ENCODE data around the gene CORO1C. TPM values are rescaled to one million over a fixed set of nuclear protein-coding genes. Genes with fewer than 3 reads are reported as not detected.

The CORO1C gene
- total and polyA plus RNA-seq, 9 of the 15 experiments (the other 6 are each of a cell fraction or from before 2014, with no cell fraction given) = 55.2 to 280 (median 150) TPM

- TF ChIP-seq ADNP (tag; IDR thresholded peaks at IDR 0.05) (peak; percentile 61; the same call in 1 of the 2 replicates), ZNF589 (CRISPR knock-in tag; IDR thresholded peaks at IDR 0.05; ENCODE audit: low read depth) (no peak), XRCC3 (IDR thresholded peaks at IDR 0.05) (no peak), FOS (IDR thresholded peaks at IDR 0.05; ENCODE audit: extremely low read depth, insufficient read length) (no peak), CUX1 (CRISPR knock-in tag; IDR thresholded peaks at IDR 0.05) (no peak), EP400 (IDR thresholded peaks at IDR 0.05) (no peak), IRF2 (CRISPR knock-in tag; IDR thresholded peaks at IDR 0.05) (no peak), BRD9 (IDR thresholded peaks at IDR 0.05; ENCODE audit: low read depth, partially characterized antibody) (no peak), KHSRP (IDR thresholded peaks at IDR 0.05) (no peak), ZNF431 (CRISPR knock-in tag; IDR thresholded peaks at IDR 0.05) (no peak), SFPQ (IDR thresholded peaks at IDR 0.05; ENCODE audit: low read depth, low read length) (no peak), ZNF124 (CRISPR knock-in tag; IDR thresholded peaks at IDR 0.05) (no peak), MCM7 (IDR thresholded peaks at IDR 0.05) (no peak), ZNF639 (CRISPR knock-in tag; conservative IDR thresholded peaks at IDR 0.05 in 1 of 2, IDR thresholded peaks at IDR 0.05 in 1 of 2) (no peak), ZMIZ1 (IDR thresholded peaks at IDR 0.05; ENCODE audit: low read depth in 2 of 2, low read length in 2 of 2) (no peak)
Observed at GRCh38 chr12:108596854-108597558, 134.3 kb downstream of the CORO1C start (continued).
